AG04450 (cell line): ENCODE data around the gene GPR137C. TPM values are rescaled to one million over a fixed set of nuclear protein-coding genes. Genes with fewer than 3 reads are reported as not detected.

Experiments
- CTCF ChIA-PET: fragments of 300-600, 350-600 bp; formaldehyde crosslinking; extraction: SDS; loops from one replicate; lab custom pipeline; 2022; ENCODE audit warnings: antibody characterized with exemption, inconsistent platforms; lab: Charles Lee
- POLR2A ChIA-PET: fragments of 350-600 bp; formaldehyde crosslinking; extraction: SDS; loops from one replicate; lab custom pipeline; 2021; ENCODE audit warnings: antibody characterized with exemption, inconsistent platforms; lab: Yijun Ruan, JAX
- DNase-seq: peaks from one replicate; pipeline ENCODE4 v3.0.0-alpha.2; 2011; ENCODE audit warnings: low read depth, low spot score
- H3K27ac ChIP-seq: one replicate; pipeline ENCODE4 v1.5.1; 2012; ENCODE audit warnings: low read depth, low read length, control low read depth
- H3K27me3 ChIP-seq: one replicate; pipeline ENCODE4 v1.6.0; 2012; ENCODE audit warnings: low read length; ENCODE audit not compliant: control insufficient read depth, insufficient read depth
- H3K4me3 ChIP-seq: 2 replicates; pipeline ENCODE4 v1.5.1; 2011; ENCODE audit warnings: mild to moderate bottlenecking, low read depth, low read length, control low read depth
- H3K9me3 ChIP-seq: 2 replicates; pipeline ENCODE4 v1.5.1; 2012; ENCODE audit warnings: low read length; ENCODE audit not compliant: control insufficient read depth, insufficient read depth
- CTCF ChIP-seq: IDR thresholded peaks from 2 replicates; pipeline ENCODE4 v1.5.1; 2011; ENCODE audit warnings: low read depth, low read length, control low read depth, inconsistent platforms
- polyA plus RNA-seq: library from polyadenylated mRNA; depleted of rRNA; stranded (reverse); fragments of >200 nt; gene quantifications from 2 replicates; pipeline ENCODE4 v1.2.3, GENCODE V29; 2011

GPR137C gene
- polyA plus RNA-seq, 1 experiment, result 1.3 TPM

DNA sequence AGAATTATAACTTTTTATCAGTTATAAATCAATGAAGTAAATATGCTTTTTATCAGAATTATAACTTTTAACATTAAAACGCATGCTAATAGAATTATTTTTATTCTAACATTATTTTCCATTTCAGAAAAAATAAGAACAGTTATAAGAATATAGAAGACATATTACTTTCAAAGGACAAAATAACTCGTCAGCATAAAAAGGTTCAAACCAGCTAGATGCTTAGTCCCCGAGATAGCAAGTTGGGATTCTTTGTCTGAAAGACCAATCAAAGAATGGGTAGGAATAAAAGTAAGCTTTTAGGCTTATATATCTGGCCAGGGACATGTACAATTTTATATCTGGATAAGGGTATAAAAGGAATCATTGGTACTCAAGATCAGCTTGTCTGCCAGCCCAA, 66.0 kb downstream of the GPR137C start:
- H3K4me3 ChIP-seq, result no peak overlapping the region
- no peaks in the 10 kb centered on the region for H3K27me3 ChIP-seq
- H3K27ac ChIP-seq, result no peak overlapping the region
- no peaks in the 10 kb centered on the region for H3K9me3 ChIP-seq
- TF ChIP-seq CTCF, result no peak
- CTCF ChIA-PET, result interaction anchor here (0.5 kb wide), 1 partner anchor 24 kb away, joined by 3 read pairs; no protein-coding TSS in a partner anchor
- DNase-seq, result no peak
- POLR2A ChIA-PET, result no interaction called here

DNA sequence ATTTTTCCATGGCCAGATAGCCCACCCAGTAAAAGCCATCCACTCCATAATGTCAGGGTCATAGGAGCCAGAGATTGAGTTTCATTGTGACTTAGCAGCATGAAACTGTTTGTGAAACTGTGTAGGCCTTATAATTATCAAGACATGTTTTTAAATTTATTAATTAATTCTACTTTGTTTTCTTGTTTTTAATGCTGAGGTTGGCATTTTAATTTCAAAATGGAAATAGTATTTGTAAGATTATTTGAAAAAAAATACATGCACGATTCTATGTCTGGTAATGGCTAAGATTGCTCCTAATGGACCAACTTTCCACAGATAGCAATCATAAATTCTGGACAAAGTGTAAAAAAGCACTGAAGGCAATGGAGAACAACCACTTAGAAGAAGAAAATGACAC, 67.1 kb downstream of the GPR137C start:
- no peak for DNase-seq
- Histone ChIP-seq H3K27me3 (no peaks in the 10 kb centered on the region), H3K4me3 (no peak overlapping the region), H3K9me3 (no peaks in the 10 kb centered on the region), H3K27ac (no peak overlapping the region)
- ChIA-PET CTCF (interaction anchor here (0.7 kb wide), 1 partner anchor 133 kb away, joined by 3 read pairs; no protein-coding TSS in a partner anchor), POLR2A (no interaction called here)
- TF ChIP-seq CTCF, result no peak

GRCh38 chr14:52640137-52640536, 87.5 kb downstream of the GPR137C start:
- H3K27ac ChIP-seq, result no peak overlapping the region
- H3K4me3 ChIP-seq, result no peak overlapping the region
- POLR2A ChIA-PET, result no interaction called here
- no peaks in the 10 kb centered on the region for H3K9me3 ChIP-seq
- no peaks in the 10 kb centered on the region for H3K27me3 ChIP-seq
- TF ChIP-seq CTCF, result no peak
- CTCF ChIA-PET, result no interaction called here
- DNase-seq, result no peak

GRCh38 chr14:52641745-52642144, 89.1 kb downstream of the GPR137C start:
- DNase-seq, result no peak
- Histone ChIP-seq H3K4me3 (no peak overlapping the region), H3K27ac (no peak overlapping the region), H3K27me3 (no peaks in the 10 kb centered on the region), H3K9me3 (no peaks in the 10 kb centered on the region)
- no peak for TF ChIP-seq CTCF
- POLR2A ChIA-PET, result no interaction called here
- CTCF ChIA-PET, result interaction anchor here (0.6 kb wide), 1 partner anchor 10 kb away, joined by 3 read pairs; no protein-coding TSS in a partner anchor

- Histone ChIP-seq H3K4me3 (no peak overlapping the region), H3K9me3 (no peaks in the 10 kb centered on the region), H3K27ac (no peak overlapping the region), H3K27me3 (no peaks in the 10 kb centered on the region)
- POLR2A ChIA-PET, result no interaction called here
- CTCF ChIA-PET, result no interaction called here
- TF ChIP-seq CTCF, result no peak
- DNase-seq, result no peak
Observed at GRCh38 chr14:52649511-52649910, 96.9 kb downstream of the GPR137C start.
